Right cardiac atrium (tissue), 5 donors: ENCODE data around the gene C7. TPM values are rescaled to one million over a fixed set of nuclear protein-coding genes. Genes with fewer than 3 reads are reported as not detected.
"Not testable (repeated sequence)": the region's sequence is repeated elsewhere in the genome, so short reads cannot be mapped to it uniquely, and the experiment has no call there.

Experiments used
- ATAC-seq, 2 donors: fragments of 200-7000 bp; cut with Tn5 transposase; one replicate each; pipeline versions ENCODE4 v1.8.0 to v1.9.1; 2020; ENCODE audit warnings: moderate library complexity in 2 of 2, mild to moderate bottlenecking in 1 of 2
- DNase-seq, 3 donors: peaks; one replicate each; pipeline ENCODE4 v3.0.0-alpha.2; 2020
- H3K27ac ChIP-seq: one replicate; pipeline ENCODE4 v1.5.1; 2013; ENCODE audit warnings: mild to moderate bottlenecking, low read length, control low read depth, moderate library complexity
- H3K27me3 ChIP-seq: one replicate; pipeline ENCODE4 v1.6.1; 2013; ENCODE audit not compliant: control insufficient read depth, insufficient read depth
- H3K4me1 ChIP-seq: one replicate; pipeline ENCODE4 v1.6.1; 2013; ENCODE audit warnings: low read length; ENCODE audit not compliant: control insufficient read depth, insufficient read depth
- H3K4me3 ChIP-seq: one replicate; pipeline ENCODE4 v1.5.1; 2013; ENCODE audit warnings: low read length, control low read depth
- H3K9me3 ChIP-seq: one replicate; pipeline ENCODE4 v1.6.1; 2013; ENCODE audit warnings: low read length; ENCODE audit not compliant: control insufficient read depth
- WGBS: extraction: QIAGEN DNeasy Blood & Tissue Kit; methylation state at CpG from one replicate; pipeline ENCODE4 v1.1.7; 2013; 5-methylcytosine and 5-hydroxymethylcytosine counted together
- intact Hi-C, 4 donors: fragments of 100-400 bp; cut with DNase I; formaldehyde crosslinking; loops; one replicate each; pipeline versions ENCODE4 v1.11.0 to v1.14.0; 2022 to 2023
- polyA plus RNA-seq: library from polyadenylated mRNA; stranded (reverse); fragments of 200-250 nt; gene quantifications from one replicate; pipeline ENCODE4 v1.2.3, GENCODE V29; 2013
- total RNA-seq, 4 donors: library from RNA; stranded (reverse); fragmentation: NEBNext Ultra II Directional; extraction: Animal tissue kit (Norgen Biotek cat#: 25700); gene quantifications; one replicate each; pipeline ENCODE4 v1.2.1, GENCODE V29; 2021
- donor health status: healthy with polysubstance abuse.
- donor health status: DM: no; HTN: yes; CAD: no.
- donor health status: DM: no; HTN: no; CAD: no.
- donor health status: DM: no; HTN: yes; CAD: no; lungs with severe emphysema.
- donor health status: DM: yes; HTN: yes; CAD: no.

C7 gene
- total and polyA plus RNA-seq, 5 donors = 518 to 1,240 (median 636) TPM

DNA sequence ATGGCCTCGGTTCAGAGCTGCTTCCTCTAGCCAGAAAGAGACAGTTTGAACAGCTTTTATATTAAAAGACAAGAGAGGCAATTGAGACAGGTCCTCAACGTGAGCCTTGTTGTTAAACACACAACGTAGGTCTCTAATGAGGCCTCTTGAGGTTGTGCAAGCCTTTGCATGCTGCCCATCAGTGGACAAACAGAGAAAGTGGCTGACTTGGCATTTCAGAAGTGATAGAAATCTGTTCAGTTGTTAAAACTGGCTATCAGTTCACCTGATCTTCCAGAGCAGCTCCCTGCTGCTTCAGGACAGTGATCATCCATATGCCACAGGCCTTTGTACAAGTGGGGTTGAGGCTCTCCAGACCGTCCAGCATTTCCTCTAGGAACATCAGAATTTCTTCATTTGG lies 103.0 kb downstream of the C7 start:
- no peak for ATAC-seq
- no peaks in the 10 kb centered on the region for H3K27me3 ChIP-seq
- H3K9me3 ChIP-seq = peaks cover 1% of the 10 kb centered on the region
- no peak for DNase-seq
- intact Hi-C loops = no loop called here
- H3K27ac ChIP-seq = no peak overlapping the region
- 70% methylated on average over 4 of the region's 4 CpGs for WGBS
- no peak overlapping the region for H3K4me3 ChIP-seq
- no peaks in the 10 kb centered on the region for H3K4me1 ChIP-seq

- ATAC-seq, H3K4me3 ChIP-seq, H3K4me1 ChIP-seq, H3K27ac ChIP-seq, H3K27me3 ChIP-seq, H3K9me3 ChIP-seq, DNase-seq, intact Hi-C loops: not testable (repeated sequence)
- WGBS = 97% methylated on average over 8 of the region's 8 CpGs
Observed at GRCh38 chr5:41022600-41022999, 113.3 kb downstream of the C7 start.

Other genes with a start within 250 kb of the C7 start
- 1 to 10 TPM; 3.0 to 4.8 (median 4.1) TPM for gene PTGER4, start 229.6 kb upstream of the C7 start, total RNA-seq
- gene PTGER4, start 229.6 kb upstream of the C7 start, polyA plus RNA-seq = 1.9 TPM
- 10 to 100 TPM; 14.9 to 17.5 (median 16.7) TPM for gene TTC33, start 153.5 kb upstream of the C7 start, total RNA-seq
- gene TTC33, start 153.5 kb upstream of the C7 start, polyA plus RNA-seq = 7.2 TPM
- gene PRKAA1, start 111.1 kb upstream of the C7 start, total RNA-seq = 10 to 100 TPM; 35.7 to 50.9 (median 43.7) TPM
- gene PRKAA1, start 111.1 kb upstream of the C7 start, polyA plus RNA-seq = 16.9 TPM
- 100 to 1,000 TPM; 583 to 782 (median 626) TPM for gene RPL37, start 74.3 kb upstream of the C7 start, total RNA-seq
- 849 TPM for gene RPL37, start 74.3 kb upstream of the C7 start, polyA plus RNA-seq
- gene CARD6, start 68.1 kb upstream of the C7 start, total RNA-seq = 1 to 10 TPM; 7.7 to 9.6 (median 8.5) TPM
- gene CARD6, start 68.1 kb upstream of the C7 start, polyA plus RNA-seq = 3.8 TPM
- not detected for gene MROH2B, start 161.8 kb downstream of the C7 start, total RNA-seq
- not detected for gene MROH2B, start 161.8 kb downstream of the C7 start, polyA plus RNA-seq